Lower leg skin (tissue), 4 donors: ENCODE measurements around the gene TMEM125. TPM values are rescaled to one million over a fixed set of nuclear protein-coding genes. Genes with fewer than 3 reads are reported as not detected.

Experiments used
- DNase-seq, 2 donors: peaks; one replicate each; pipeline ENCODE4 v3.0.0-alpha.2; 2019; ENCODE audit warnings: low spot score in 2 of 2
- H3K4me3 ChIP-seq: fragments of 200-600 bp; sonication (generic); 2 replicates; pipeline ENCODE4 v1.5.1; 2017; ENCODE audit warnings: mild to moderate bottlenecking, low read depth; ENCODE audit not compliant: poor library complexity, severe bottlenecking
- POLR2A ChIP-seq, 2 donors: fragments of 450-650 bp; IDR thresholded peaks; one replicate each; pipeline ENCODE4 v1.6.1; 2016 to 2017; ENCODE audit warnings: antibody characterized with exemption in 2 of 2, mild to moderate bottlenecking in 1 of 2, moderate library complexity in 1 of 2
- WGBS, 2 donors: methylation state at CpG; one replicate each; pipeline ENCODE4 v1.1.5; 2018; 5-methylcytosine and 5-hydroxymethylcytosine counted together
- intact Hi-C: fragments of 100-400 bp; cut with DNase I; formaldehyde crosslinking; loops from one replicate; pipeline ENCODE4 v1.15.0; 2023; ENCODE audit warnings: low total_unique reads
- total RNA-seq, 4 donors: library from RNA; depleted of rRNA; stranded (reverse); fragments of >200 nt; gene quantifications; one replicate each; pipeline ENCODE4 v1.1.0, GENCODE V29; 2016
- TF ChIP-seq, protein P1 (sequence below), 3 donors: fragments of 450-650 bp; IDR thresholded peaks; one replicate each; pipeline ENCODE4 v1.5.1; 2016; ENCODE audit warnings: antibody characterized with exemption in 3 of 3, mild to moderate bottlenecking in 3 of 3, moderate library complexity in 2 of 3

Gene TMEM125
- total RNA-seq, 4 donors from 2014 or later: 13.6 to 34.5 (median 19.0) TPM

DNA sequence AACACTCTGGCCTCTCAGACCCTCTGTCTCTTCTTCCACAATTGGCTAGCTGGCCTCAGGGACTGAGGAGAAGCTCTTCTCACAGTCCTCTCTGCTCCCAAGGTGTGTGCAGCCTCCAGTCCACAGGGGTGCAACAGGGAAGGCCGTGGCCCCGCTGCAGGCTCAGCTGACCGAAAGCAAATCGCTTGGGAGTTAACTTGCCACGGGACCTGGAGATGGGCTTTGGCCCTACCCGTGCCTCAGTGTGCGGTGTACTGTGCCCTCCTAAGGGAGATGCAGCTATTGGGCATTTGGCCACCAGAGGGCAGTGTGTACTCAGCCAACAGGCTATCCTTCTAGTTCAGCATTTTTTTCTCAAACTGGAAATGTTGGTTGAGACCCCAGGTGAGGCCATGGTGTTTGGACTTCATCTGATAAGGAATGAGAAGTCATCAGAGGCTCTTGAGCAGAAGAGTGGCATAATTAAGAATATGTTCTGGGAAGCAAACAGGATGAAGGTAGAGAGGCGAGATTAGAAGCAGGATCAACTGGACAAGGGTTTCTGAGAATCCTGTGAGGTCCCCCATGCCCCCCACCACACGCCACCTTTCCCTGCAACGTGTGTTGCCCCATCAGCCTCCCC, 42.5 kb upstream of the TMEM125 start:
- intact Hi-C loops: loop anchor here (5.0 kb wide), 1 partner anchor 190 kb away; no protein-coding TSS in a partner anchor
- DNase-seq: peak; percentile 77 to 97
- TF ChIP-seq POLR2A (IDR thresholded peaks at IDR 0.05): no peak
- TF ChIP-seq, protein P1, sequence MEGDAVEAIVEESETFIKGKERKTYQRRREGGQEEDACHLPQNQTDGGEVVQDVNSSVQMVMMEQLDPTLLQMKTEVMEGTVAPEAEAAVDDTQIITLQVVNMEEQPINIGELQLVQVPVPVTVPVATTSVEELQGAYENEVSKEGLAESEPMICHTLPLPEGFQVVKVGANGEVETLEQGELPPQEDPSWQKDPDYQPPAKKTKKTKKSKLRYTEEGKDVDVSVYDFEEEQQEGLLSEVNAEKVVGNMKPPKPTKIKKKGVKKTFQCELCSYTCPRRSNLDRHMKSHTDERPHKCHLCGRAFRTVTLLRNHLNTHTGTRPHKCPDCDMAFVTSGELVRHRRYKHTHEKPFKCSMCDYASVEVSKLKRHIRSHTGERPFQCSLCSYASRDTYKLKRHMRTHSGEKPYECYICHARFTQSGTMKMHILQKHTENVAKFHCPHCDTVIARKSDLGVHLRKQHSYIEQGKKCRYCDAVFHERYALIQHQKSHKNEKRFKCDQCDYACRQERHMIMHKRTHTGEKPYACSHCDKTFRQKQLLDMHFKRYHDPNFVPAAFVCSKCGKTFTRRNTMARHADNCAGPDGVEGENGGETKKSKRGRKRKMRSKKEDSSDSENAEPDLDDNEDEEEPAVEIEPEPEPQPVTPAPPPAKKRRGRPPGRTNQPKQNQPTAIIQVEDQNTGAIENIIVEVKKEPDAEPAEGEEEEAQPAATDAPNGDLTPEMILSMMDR (IDR thresholded peaks at IDR 0.05): peak in 1 of 3 donors; percentile 79
- 15 to 16% methylated on average over 10 of the region's 10 CpGs for WGBS, 2 donors
- no peak overlapping the region for H3K4me3 ChIP-seq

DNA sequence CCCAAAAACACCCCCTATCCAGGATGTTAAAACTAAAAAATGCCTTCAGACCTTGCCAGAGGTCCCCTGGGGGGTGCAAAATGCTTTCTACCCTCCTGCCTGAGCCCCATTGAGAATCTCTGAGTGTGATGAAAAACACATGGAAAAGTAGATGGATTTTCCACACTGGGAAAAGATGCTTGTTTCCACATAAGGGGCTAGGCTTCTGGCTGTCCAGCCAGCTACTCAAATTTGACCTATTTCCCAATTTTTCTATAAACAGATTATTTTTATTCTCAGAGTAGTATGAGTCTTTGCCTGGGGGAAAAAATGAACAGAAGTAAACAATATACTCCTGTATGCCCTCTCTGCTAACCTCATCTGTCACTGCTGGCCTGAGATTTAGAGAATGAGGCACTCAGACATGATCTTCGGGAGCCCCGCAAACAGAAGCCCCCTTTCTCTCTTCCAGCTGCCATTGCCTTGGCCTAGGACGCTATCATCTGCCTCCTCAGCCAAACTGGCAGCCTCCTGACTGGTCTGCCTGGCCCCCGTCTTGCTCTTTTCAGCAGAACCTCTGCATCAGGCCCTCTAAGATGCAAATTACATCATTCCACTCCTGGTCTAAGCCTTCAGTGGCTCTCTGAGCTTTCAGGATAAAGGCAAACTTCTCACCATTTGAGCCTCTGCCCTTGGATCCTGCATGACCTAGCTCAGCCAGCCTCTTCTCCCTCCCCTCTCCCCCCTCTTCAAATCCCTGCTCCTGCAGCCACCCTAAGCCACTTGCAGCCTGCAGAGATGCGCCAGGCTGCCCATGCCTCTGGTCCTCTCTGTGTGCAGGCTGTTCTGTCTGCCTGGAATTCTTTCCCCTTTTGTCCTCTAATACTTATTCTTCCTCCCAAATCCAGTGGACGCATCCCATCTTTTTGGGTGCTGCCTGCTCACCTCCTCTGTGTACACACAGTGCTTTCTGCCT, 39.7 kb upstream of the TMEM125 start:
- DNase-seq: peak in 1 of 2 donors; percentile 76
- TF ChIP-seq, protein P1 (IDR thresholded peaks at IDR 0.05): no peak
- TF ChIP-seq POLR2A (IDR thresholded peaks at IDR 0.05): no peak
- WGBS, 2 donors: 82 to 88% methylated on average over 6 of the region's 6 CpGs
- no peak overlapping the region for H3K4me3 ChIP-seq
- intact Hi-C loops: loop anchor here (5.0 kb wide), 1 partner anchor 187 kb away; no protein-coding TSS in a partner anchor

DNA sequence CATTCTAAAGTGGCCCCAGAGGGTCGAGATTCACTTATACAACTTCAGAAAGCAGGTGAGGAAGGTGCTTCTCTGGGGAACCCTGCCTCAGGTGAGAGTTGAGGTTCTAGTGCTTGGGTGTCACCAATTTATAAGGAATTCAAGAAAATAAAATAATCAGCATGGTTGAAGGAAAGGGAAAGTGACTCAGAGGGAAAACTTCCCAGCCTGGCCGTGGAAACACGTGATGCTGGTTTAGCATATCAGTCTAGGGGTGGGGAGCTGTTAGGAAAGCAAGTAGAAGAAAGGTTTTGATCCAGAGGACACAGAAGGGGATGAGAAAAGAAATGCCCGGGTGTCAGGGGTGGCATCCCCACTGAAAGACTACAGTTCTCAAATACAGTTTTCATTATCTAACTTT, 37.7 kb upstream of the TMEM125 start:
- 47 to 55% methylated on average over 4 of the region's 4 CpGs for WGBS, 2 donors
- peak in 1 of 2 donors; percentile 68 for DNase-seq
- TF ChIP-seq, protein P1 (IDR thresholded peaks at IDR 0.05): no peak
- no peak for TF ChIP-seq POLR2A (IDR thresholded peaks at IDR 0.05)
- no peak overlapping the region for H3K4me3 ChIP-seq
- intact Hi-C loops: no loop called here

DNA sequence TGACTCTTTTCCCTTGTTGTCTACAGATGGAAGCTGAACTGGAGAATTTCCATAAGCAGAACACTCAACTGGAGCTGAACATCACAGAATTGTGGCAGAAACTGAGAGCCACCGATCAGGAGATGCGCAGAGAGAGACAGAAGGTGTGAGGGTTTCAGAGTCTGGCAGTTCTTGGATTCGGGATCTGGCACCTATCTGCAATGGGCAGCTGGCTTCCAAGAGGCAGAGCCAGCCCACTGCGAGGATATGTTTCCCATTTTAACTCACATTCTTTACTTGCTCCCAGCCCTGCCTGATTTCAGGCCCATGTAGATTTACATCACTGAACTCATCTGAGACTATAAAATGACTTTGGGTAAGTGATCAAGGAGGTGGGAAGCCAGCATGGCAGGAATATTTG, 37.3 kb upstream of the TMEM125 start:
- DNase-seq: no peak
- 76 to 84% methylated on average over 4 of the region's 4 CpGs for WGBS, 2 donors
- no peak overlapping the region for H3K4me3 ChIP-seq
- TF ChIP-seq POLR2A (IDR thresholded peaks at IDR 0.05): no peak
- TF ChIP-seq, protein P1 (IDR thresholded peaks at IDR 0.05): no peak
- intact Hi-C loops: no loop called here

DNA sequence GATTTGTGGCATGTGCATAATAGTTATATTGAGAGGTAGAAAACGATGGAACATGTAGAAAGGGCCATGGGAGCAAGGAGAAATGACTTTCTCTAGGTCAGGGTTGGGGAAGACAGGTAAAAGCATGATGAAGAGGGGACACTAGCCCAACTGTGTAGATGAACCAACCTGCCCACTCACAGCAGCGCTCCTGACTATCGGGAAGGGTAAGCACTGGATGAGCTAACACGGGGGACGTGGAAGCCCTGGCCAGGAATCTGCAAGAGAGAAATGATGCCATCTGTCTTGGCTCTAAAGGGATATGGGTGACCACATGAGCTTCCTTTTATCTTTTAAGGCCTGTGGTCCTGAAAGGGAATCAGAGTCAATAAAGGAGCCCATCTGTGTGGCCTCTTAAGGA, 36.2 kb upstream of the TMEM125 start:
- DNase-seq: no peak
- 89 to 91% methylated on average over 5 of the region's 5 CpGs for WGBS, 2 donors
- TF ChIP-seq, protein P1 (IDR thresholded peaks at IDR 0.05): no peak
- TF ChIP-seq POLR2A (IDR thresholded peaks at IDR 0.05): no peak
- H3K4me3 ChIP-seq: no peak overlapping the region
- intact Hi-C loops: no loop called here
